A549 (cell line): Measurements from ENCODE around the gene FAM217B. TPM values are rescaled to one million over a fixed set of nuclear protein-coding genes. Genes with fewer than 3 reads are reported as not detected.

Source experiments
- ATAC-seq, 2 experiments: fragments of 200-7000 bp in 1 of 2; fragments of >200 bp in 1 of 2; cut with Nextera tagmentation in 1 of 2; cut with Tn5 transposase in 1 of 2; 3 replicates each; pipeline versions ENCODE4 v1.8.0 to v1.9.1; 2018 to 2020; ENCODE audit warnings: mild to moderate bottlenecking in 1 of 2, moderate library complexity in 1 of 2
- CTCF ChIA-PET: fragments of 300-600 bp; sonication (Branson Sonifier 250); formaldehyde crosslinking; extraction: SDS; loops from one replicate; lab custom pipeline; 2021; ENCODE audit warnings: antibody characterized with exemption, inconsistent platforms; lab: Yijun Ruan, JAX
- POLR2A ChIA-PET: fragments of 350-600 bp; formaldehyde crosslinking; extraction: SDS; loops from one replicate; lab custom pipeline; 2021; ENCODE audit warnings: antibody characterized with exemption, inconsistent platforms; lab: Yijun Ruan, JAX
- DNase-seq, 2 experiments: peaks; one replicate each; pipeline versions ENCODE4 v3.0.0 to v3.0.0-alpha.2; 2011 to 2016; ENCODE audit warnings: low read depth in 1 of 2, low spot score in 1 of 2
- FAIRE-seq: peaks from 2 replicates; lab custom pipeline; 2011; peaks lifted over from hg19 to GRCh38; lab: Jason Lieb, UNC
- H3K27ac ChIP-seq, 2 experiments: fragments of >200 bp; sonication (Bioruptor Twin); formaldehyde crosslinking; 3 replicates each; pipeline ENCODE4 v1.5.1; 2016 to 2017
- H3K4me1 ChIP-seq: fragments of >200 bp; sonication (Bioruptor Twin); formaldehyde crosslinking; 3 replicates; pipeline ENCODE4 v1.6.1; 2016
- H3K4me2 ChIP-seq: fragments of >200 bp; sonication (Bioruptor Twin); formaldehyde crosslinking; 3 replicates; pipeline ENCODE4 v1.6.1; 2016
- H3K4me3 ChIP-seq: fragments of >200 bp; sonication (Bioruptor Twin); formaldehyde crosslinking; 3 replicates; pipeline ENCODE4 v1.5.1; 2016
- H3K9me3 ChIP-seq: fragments of >200 bp; sonication (Bioruptor Twin); formaldehyde crosslinking; 3 replicates; pipeline ENCODE4 v1.6.1; 2016
- ATOH8 ChIP-seq: fragments of 250-450 bp; sonication (Bioruptor Pico); IDR thresholded peaks from 2 replicates; pipeline ENCODE4 v1.5.0; 2020; ENCODE audit warnings: low read depth, mild to moderate bottlenecking, moderate library complexity
- BHLHE40 ChIP-seq: IDR thresholded peaks from 2 replicates; pipeline ENCODE4 v1.6.1; 2012; ENCODE audit warnings: low read depth, low read length, inconsistent platforms
- CBX2 ChIP-seq: fragments of 200-600 bp; sonication (generic); IDR thresholded peaks from 2 replicates; pipeline ENCODE4 v1.6.1; 2016; ENCODE audit warnings: low read depth, mild to moderate bottlenecking, borderline replicate concordance
- EHMT2 ChIP-seq: fragments of 200-600 bp; sonication (generic); IDR thresholded peaks from 2 replicates; pipeline ENCODE4 v1.6.1; 2016; ENCODE audit warnings: antibody characterized with exemption, low read depth, mild to moderate bottlenecking, moderate library complexity
- EP300 ChIP-seq, 2 experiments: fragments of >200 bp; sonication (Bioruptor Twin); formaldehyde crosslinking; IDR thresholded peaks; 2 replicates in 1 of 2; 3 replicates in 1 of 2; pipeline ENCODE4 v1.6.1; 2016 to 2017
- FOSB ChIP-seq: fragments of 250-450 bp; sonication (Bioruptor Pico); IDR thresholded peaks from 2 replicates; pipeline ENCODE4 v1.5.0; 2020; ENCODE audit warnings: mild to moderate bottlenecking, moderate library complexity
- GATA3 ChIP-seq: IDR thresholded peaks from 2 replicates; pipeline ENCODE4 v1.6.1; 2012; ENCODE audit warnings: borderline replicate concordance
- HDAC2 ChIP-seq: fragments of 200-600 bp; sonication (generic); IDR thresholded peaks from 2 replicates; pipeline ENCODE4 v1.6.1; 2016
- HES2 ChIP-seq: fragments of >200 bp; sonication (Bioruptor Twin); formaldehyde crosslinking; IDR thresholded peaks from 2 replicates; pipeline ENCODE4 v1.6.1; 2016
- JUN ChIP-seq, 2 experiments: fragments of >200 bp; sonication (Bioruptor Twin); formaldehyde crosslinking; IDR thresholded peaks; 2 replicates in 1 of 2; 3 replicates in 1 of 2; pipeline ENCODE4 v1.6.1; 2016 to 2017
- MAX ChIP-seq: IDR thresholded peaks from 2 replicates; pipeline ENCODE4 v1.6.1; 2012
- MAZ ChIP-seq: fragments of 150-350 bp; IDR thresholded peaks from 2 replicates; pipeline ENCODE4 v1.6.1; 2014; ENCODE audit warnings: antibody characterized with exemption, low read depth, low read length, borderline replicate concordance
- PHF8 ChIP-seq: fragments of 200-600 bp; sonication (generic); IDR thresholded peaks from 2 replicates; pipeline ENCODE4 v1.6.1; 2016; ENCODE audit warnings: low read depth, mild to moderate bottlenecking, antibody characterized with exemption, moderate library complexity, borderline replicate concordance
- RAD21 ChIP-seq, 2 experiments: fragments of >200 bp in 1 of 2; sonication (Bioruptor Twin) in 1 of 2; formaldehyde crosslinking in 1 of 2; IDR thresholded peaks in 1 of 2; conservative IDR thresholded peaks in 1 of 2; 2 replicates in 1 of 2; 3 replicates in 1 of 2; pipeline ENCODE4 v1.6.1; 2012 to 2018; ENCODE audit warnings: inconsistent platforms in 1 of 2
- RARB ChIP-seq: fragments of 250-450 bp; sonication (Bioruptor Pico); IDR thresholded peaks from 2 replicates; pipeline ENCODE4 v1.8.0; 2021; ENCODE audit warnings: mild to moderate bottlenecking, moderate library complexity
- RCOR1 ChIP-seq: fragments of 150-350 bp; IDR thresholded peaks from 2 replicates; pipeline ENCODE4 v1.6.1; 2014; ENCODE audit warnings: antibody characterized with exemption, low read length, low read depth
- ZC3H11A ChIP-seq: fragments of 450-650 bp; IDR thresholded peaks from 2 replicates; pipeline ENCODE4 v1.6.1; 2014; ENCODE audit warnings: antibody characterized with exemption, mild to moderate bottlenecking
- ZFP36 ChIP-seq: fragments of 450-650 bp; IDR thresholded peaks from 2 replicates; pipeline ENCODE4 v1.6.1; 2014; ENCODE audit warnings: borderline replicate concordance; ENCODE audit not compliant: partially characterized antibody
- ZSCAN20 ChIP-seq: fragments of 250-450 bp; sonication (Bioruptor Pico); IDR thresholded peaks from 2 replicates; pipeline ENCODE4 v1.8.0; 2022; ENCODE audit warnings: mild to moderate bottlenecking, moderate library complexity
- WGBS: methylation state at CpG from one replicate; pipeline ENCODE4 v1.1.6; 2017; ENCODE audit errors: missing lambda C conversion rate; 5-methylcytosine and 5-hydroxymethylcytosine counted together
- polyA plus RNA-seq, 4 experiments: library from polyadenylated mRNA; depleted of rRNA in 3 of 4; stranded (reverse); fragments of >200 nt; fragmentation: RNase III in 1 of 4; extraction: RNeasy Plus Mini Kit Qiagen cat#74134 plus additional on column Dnase treatment in 1 of 4; gene quantifications; 2 replicates in 3 of 4; 3 replicates in 1 of 4; pipeline ENCODE4 v1.2.3, GENCODE V29; 2011 to 2017

The FAM217B gene
- polyA plus RNA-seq, 2 of the 4 experiments (the other 2 are of a cell fraction): 6.2 to 11.6 TPM

GRCh38 chr20:59984541-59984940, 44.4 kb downstream of the FAM217B start:
- ChIA-PET POLR2A (no interaction called here), CTCF (no interaction called here)
- Histone ChIP-seq H3K9me3 (no peaks in the 10 kb centered on the region), H3K27ac (no peak overlapping the region), H3K4me2 (no peak overlapping the region), H3K4me1 (peaks cover 13% of the 10 kb centered on the region), H3K4me3 (no peak overlapping the region)
- DNase-seq: no peak
- WGBS: 61% methylated on average over 4 of the region's 4 CpGs
- no peak for FAIRE-seq
- TF ChIP-seq GATA3 (no peak), ZC3H11A (no peak), ATOH8 (CRISPR knock-in tag) (no peak), FOSB (CRISPR knock-in tag) (no peak), MAZ (no peak), HES2 (no peak)
- TF ChIP-seq, all 56 proteins: peak for 0
- ATAC-seq: no peak

GRCh38 chr20:59985164-59985563, 45.0 kb downstream of the FAM217B start:
- Histone ChIP-seq H3K4me3 (no peak overlapping the region), H3K9me3 (no peaks in the 10 kb centered on the region), H3K27ac (no peak overlapping the region), H3K4me1 (peaks cover 13% of the 10 kb centered on the region), H3K4me2 (no peak overlapping the region)
- ATAC-seq (no peak), DNase-seq (no peak), FAIRE-seq (no peak)
- TF ChIP-seq MAX (no peak), MAZ (no peak), ZSCAN20 (no peak), EHMT2 (no peak), BHLHE40 (no peak)
- 69% methylated on average over 8 of the region's 8 CpGs for WGBS
- POLR2A ChIA-PET: no interaction called here
- CTCF ChIA-PET: no interaction called here

GRCh38 chr20:59985864-59986263, 45.7 kb downstream of the FAM217B start:
- Histone ChIP-seq H3K4me2 (no peak overlapping the region), H3K9me3 (no peaks in the 10 kb centered on the region), H3K4me3 (no peak overlapping the region), H3K27ac (no peak overlapping the region), H3K4me1 (peaks cover 13% of the 10 kb centered on the region)
- ATAC-seq: no peak
- no peak for DNase-seq
- ChIA-PET POLR2A (no interaction called here), CTCF (interaction anchor here (0.8 kb wide), 1 partner anchor 57 kb away, joined by 3 read pairs; no protein-coding TSS in a partner anchor)
- FAIRE-seq: no peak
- 74% methylated on average over 2 of the region's 3 CpGs for WGBS
- TF ChIP-seq ZFP36 (no peak), RAD21 (conservative IDR thresholded peaks at IDR 0.05 in 1 of 2, IDR thresholded peaks at IDR 0.05 in 1 of 2) (peak in 1 of 2 experiments; percentile 9; a peak in 1 of 5 replicates)

- TF ChIP-seq PHF8: no peak
- TF ChIP-seq RCOR1: no peak
- TF ChIP-seq EP300 (IDR thresholded peaks at IDR 0.05): no peak
- TF ChIP-seq JUN (IDR thresholded peaks at IDR 0.05): no peak
- no peak for TF ChIP-seq CBX2
- TF ChIP-seq MAZ: no peak
- TF ChIP-seq HDAC2: no peak
- TF ChIP-seq ATOH8 (CRISPR knock-in tag): no peak
- TF ChIP-seq ZC3H11A: no peak
- TF ChIP-seq RARB (CRISPR knock-in tag): no peak
- POLR2A ChIA-PET: no interaction called here
- Histone ChIP-seq H3K4me3 (no peak overlapping the region), H3K4me1 (peaks cover 20% of the 10 kb centered on the region), H3K9me3 (no peaks in the 10 kb centered on the region), H3K4me2 (no peak overlapping the region), H3K27ac (no peak overlapping the region)
- WGBS: 67% methylated on average over 7 of the region's 7 CpGs
- ATAC-seq: no peak
- CTCF ChIA-PET: interaction anchor here (0.8 to 1.0 kb wide), 2 partner anchors 12 to 53 kb away, joined by 3 read pairs; no protein-coding TSS in a partner anchor
- no peak for DNase-seq
- FAIRE-seq: no peak
These were observed 46.9 kb downstream of the FAM217B start for GRCh38 chr20:59987135-59987534.
